H1 (cell line): ENCODE measurements around the gene WDR53. TPM values are rescaled to one million over a fixed set of nuclear protein-coding genes. Genes with fewer than 3 reads are reported as not detected.

Source experiments
- BCL11A ChIP-seq, 2 experiments: IDR thresholded peaks; one replicate each; pipeline ENCODE4 v1.6.1; 2011; ENCODE audit warnings: low read depth in 2 of 2, low read length in 2 of 2, mild to moderate bottlenecking in 2 of 2
- CHD2 ChIP-seq: IDR thresholded peaks from 2 replicates; pipeline ENCODE4 v1.6.1; 2012; ENCODE audit warnings: low read length, improper control_type of control experiment
- EP300 ChIP-seq, 2 experiments: IDR thresholded peaks; 1 replicate in 1 of 2; 2 replicates in 1 of 2; pipeline ENCODE4 v1.6.1; 2011 to 2012; ENCODE audit warnings: low read depth in 2 of 2, low read length in 2 of 2, mild to moderate bottlenecking in 2 of 2, borderline replicate concordance in 1 of 2, inconsistent platforms in 1 of 2, moderate library complexity in 1 of 2
- HDAC6 ChIP-seq: IDR thresholded peaks from one replicate; pipeline ENCODE4 v1.7.1; 2012; ENCODE audit warnings: low read depth, mild to moderate bottlenecking, inconsistent platforms, low read length, moderate library complexity
- JUN ChIP-seq: IDR thresholded peaks from 2 replicates; pipeline ENCODE4 v1.6.1; 2011; ENCODE audit warnings: low read depth, mild to moderate bottlenecking, improper control_type of control experiment, low read length
- KDM4A ChIP-seq: IDR thresholded peaks from one replicate; pipeline ENCODE4 v1.7.1; 2012; ENCODE audit warnings: low read depth, mild to moderate bottlenecking, moderate library complexity, low read length, inconsistent platforms; ENCODE audit not compliant: severe bottlenecking
- PHF8 ChIP-seq: fragments of 200-600 bp; sonication (generic); conservative IDR thresholded peaks from 2 replicates; pipeline ENCODE4 v1.7.1; 2012; ENCODE audit warnings: low read depth, mild to moderate bottlenecking, inconsistent platforms, low read length, moderate library complexity
- SP1 ChIP-seq: IDR thresholded peaks from 2 replicates; pipeline ENCODE4 v1.6.1; 2011; ENCODE audit warnings: low read depth, low read length
- TCF12 ChIP-seq: IDR thresholded peaks from 2 replicates; pipeline ENCODE4 v1.6.1; 2011; ENCODE audit warnings: low read depth, mild to moderate bottlenecking, low read length
- TEAD4 ChIP-seq: IDR thresholded peaks from 2 replicates; pipeline ENCODE4 v1.6.1; 2012; ENCODE audit warnings: low read depth, low read length, inconsistent platforms, mixed read lengths
- YY1 ChIP-seq: IDR thresholded peaks from 2 replicates; pipeline ENCODE4 v1.6.1; 2011; ENCODE audit warnings: low read depth, mild to moderate bottlenecking, low read length
- polyA plus RNA-seq, 7 experiments: library from polyadenylated mRNA; depleted of rRNA in 3 of 7; stranded (reverse) in 5 of 7; unstranded in 2 of 7; fragments of >200 nt in 5 of 7; fragments of 200-250 nt in 2 of 7; gene quantifications; 1 replicate in 5 of 7; 2 replicates in 1 of 7; 4 replicates in 1 of 7; pipeline versions ENCODE4 v1.2.1 to v1.2.3, GENCODE V29; 2011 to 2013; ENCODE audit warnings: missing spikeins in 2 of 7, mixed read lengths in 2 of 7
- total RNA-seq: library from RNA; stranded (reverse); fragmentation: NEBNext Ultra II Directional; extraction: Animal tissue kit (Norgen Biotek cat#: 25700); gene quantifications from 2 replicates; pipeline ENCODE4 v1.2.1, GENCODE V29; 2021
- TF ChIP-seq, protein P1 (sequence below): fragments of 300-600 bp; sonication (generic); IDR thresholded peaks from 2 replicates; pipeline ENCODE4 v1.7.1; 2012; ENCODE audit warnings: low read length, moderate library complexity, mild to moderate bottlenecking, inconsistent platforms; ENCODE audit not compliant: insufficient replicate concordance

Gene WDR53
- total and polyA plus RNA-seq, 2 of the 8 experiments (the other 6 are each of a cell fraction or from before 2014, with no cell fraction given): 7.4 to 18.8 TPM

DNA sequence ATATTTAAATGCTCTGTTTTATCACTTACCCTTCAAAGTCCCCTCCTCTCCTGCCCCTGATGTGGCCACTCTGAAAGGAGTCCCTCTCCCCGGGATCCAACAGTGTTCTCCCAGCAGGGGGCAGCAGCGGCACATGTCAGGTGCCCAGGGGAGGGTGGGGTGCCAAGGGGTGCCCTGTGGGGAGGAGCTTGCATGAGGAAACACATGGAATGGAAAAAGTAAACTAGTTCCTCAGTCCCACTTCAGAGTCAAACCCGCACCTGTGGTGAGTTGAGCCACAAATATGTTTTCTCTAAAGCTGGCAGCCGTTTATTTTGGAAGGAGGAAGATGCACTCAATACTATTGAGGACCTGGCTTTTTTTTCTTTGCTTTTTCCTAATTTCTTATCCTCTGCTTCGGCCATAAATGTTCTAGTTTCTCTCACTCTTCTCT is 41.0 kb upstream of the WDR53 start (continued):
- TF ChIP-seq CHD2 (no peak), JUN (no peak), KDM4A (no peak), PHF8 (no peak), TCF12 (no peak), HDAC6 (no peak), BCL11A (IDR thresholded peaks at IDR 0.05; ENCODE audit: low read depth in 2 of 2, low read length in 2 of 2) (no peak), SP1 (no peak), TEAD4 (no peak), YY1 (peak; percentile 43; the same call in 1 of the 2 replicates), EP300 (IDR thresholded peaks at IDR 0.05; ENCODE audit: borderline replicate concordance in 1 of 2, low read depth in 2 of 2, low read length in 2 of 2) (no peak)
- TF ChIP-seq, protein P1, sequence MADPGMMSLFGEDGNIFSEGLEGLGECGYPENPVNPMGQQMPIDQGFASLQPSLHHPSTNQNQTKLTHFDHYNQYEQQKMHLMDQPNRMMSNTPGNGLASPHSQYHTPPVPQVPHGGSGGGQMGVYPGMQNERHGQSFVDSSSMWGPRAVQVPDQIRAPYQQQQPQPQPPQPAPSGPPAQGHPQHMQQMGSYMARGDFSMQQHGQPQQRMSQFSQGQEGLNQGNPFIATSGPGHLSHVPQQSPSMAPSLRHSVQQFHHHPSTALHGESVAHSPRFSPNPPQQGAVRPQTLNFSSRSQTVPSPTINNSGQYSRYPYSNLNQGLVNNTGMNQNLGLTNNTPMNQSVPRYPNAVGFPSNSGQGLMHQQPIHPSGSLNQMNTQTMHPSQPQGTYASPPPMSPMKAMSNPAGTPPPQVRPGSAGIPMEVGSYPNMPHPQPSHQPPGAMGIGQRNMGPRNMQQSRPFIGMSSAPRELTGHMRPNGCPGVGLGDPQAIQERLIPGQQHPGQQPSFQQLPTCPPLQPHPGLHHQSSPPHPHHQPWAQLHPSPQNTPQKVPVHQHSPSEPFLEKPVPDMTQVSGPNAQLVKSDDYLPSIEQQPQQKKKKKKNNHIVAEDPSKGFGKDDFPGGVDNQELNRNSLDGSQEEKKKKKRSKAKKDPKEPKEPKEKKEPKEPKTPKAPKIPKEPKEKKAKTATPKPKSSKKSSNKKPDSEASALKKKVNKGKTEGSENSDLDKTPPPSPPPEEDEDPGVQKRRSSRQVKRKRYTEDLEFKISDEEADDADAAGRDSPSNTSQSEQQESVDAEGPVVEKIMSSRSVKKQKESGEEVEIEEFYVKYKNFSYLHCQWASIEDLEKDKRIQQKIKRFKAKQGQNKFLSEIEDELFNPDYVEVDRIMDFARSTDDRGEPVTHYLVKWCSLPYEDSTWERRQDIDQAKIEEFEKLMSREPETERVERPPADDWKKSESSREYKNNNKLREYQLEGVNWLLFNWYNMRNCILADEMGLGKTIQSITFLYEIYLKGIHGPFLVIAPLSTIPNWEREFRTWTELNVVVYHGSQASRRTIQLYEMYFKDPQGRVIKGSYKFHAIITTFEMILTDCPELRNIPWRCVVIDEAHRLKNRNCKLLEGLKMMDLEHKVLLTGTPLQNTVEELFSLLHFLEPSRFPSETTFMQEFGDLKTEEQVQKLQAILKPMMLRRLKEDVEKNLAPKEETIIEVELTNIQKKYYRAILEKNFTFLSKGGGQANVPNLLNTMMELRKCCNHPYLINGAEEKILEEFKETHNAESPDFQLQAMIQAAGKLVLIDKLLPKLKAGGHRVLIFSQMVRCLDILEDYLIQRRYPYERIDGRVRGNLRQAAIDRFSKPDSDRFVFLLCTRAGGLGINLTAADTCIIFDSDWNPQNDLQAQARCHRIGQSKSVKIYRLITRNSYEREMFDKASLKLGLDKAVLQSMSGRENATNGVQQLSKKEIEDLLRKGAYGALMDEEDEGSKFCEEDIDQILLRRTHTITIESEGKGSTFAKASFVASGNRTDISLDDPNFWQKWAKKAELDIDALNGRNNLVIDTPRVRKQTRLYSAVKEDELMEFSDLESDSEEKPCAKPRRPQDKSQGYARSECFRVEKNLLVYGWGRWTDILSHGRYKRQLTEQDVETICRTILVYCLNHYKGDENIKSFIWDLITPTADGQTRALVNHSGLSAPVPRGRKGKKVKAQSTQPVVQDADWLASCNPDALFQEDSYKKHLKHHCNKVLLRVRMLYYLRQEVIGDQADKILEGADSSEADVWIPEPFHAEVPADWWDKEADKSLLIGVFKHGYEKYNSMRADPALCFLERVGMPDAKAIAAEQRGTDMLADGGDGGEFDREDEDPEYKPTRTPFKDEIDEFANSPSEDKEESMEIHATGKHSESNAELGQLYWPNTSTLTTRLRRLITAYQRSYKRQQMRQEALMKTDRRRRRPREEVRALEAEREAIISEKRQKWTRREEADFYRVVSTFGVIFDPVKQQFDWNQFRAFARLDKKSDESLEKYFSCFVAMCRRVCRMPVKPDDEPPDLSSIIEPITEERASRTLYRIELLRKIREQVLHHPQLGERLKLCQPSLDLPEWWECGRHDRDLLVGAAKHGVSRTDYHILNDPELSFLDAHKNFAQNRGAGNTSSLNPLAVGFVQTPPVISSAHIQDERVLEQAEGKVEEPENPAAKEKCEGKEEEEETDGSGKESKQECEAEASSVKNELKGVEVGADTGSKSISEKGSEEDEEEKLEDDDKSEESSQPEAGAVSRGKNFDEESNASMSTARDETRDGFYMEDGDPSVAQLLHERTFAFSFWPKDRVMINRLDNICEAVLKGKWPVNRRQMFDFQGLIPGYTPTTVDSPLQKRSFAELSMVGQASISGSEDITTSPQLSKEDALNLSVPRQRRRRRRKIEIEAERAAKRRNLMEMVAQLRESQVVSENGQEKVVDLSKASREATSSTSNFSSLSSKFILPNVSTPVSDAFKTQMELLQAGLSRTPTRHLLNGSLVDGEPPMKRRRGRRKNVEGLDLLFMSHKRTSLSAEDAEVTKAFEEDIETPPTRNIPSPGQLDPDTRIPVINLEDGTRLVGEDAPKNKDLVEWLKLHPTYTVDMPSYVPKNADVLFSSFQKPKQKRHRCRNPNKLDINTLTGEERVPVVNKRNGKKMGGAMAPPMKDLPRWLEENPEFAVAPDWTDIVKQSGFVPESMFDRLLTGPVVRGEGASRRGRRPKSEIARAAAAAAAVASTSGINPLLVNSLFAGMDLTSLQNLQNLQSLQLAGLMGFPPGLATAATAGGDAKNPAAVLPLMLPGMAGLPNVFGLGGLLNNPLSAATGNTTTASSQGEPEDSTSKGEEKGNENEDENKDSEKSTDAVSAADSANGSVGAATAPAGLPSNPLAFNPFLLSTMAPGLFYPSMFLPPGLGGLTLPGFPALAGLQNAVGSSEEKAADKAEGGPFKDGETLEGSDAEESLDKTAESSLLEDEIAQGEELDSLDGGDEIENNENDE: no peak
